Fibroblast of villous mesenchyme (primary cell): ENCODE results near the gene SDF2. TPM values are rescaled to one million over a fixed set of nuclear protein-coding genes. Genes with fewer than 3 reads are reported as not detected.
A peak's percentile ranks its signal among the peaks of the same experiment; 100 is the strongest.

Source experiments
- DNase-seq: peaks from one replicate; pipeline ENCODE4 v3.0.0-alpha.2; 2010; ENCODE audit warnings: low read depth
- H3K4me3 ChIP-seq: 2 replicates; pipeline ENCODE4 v1.5.1; 2011; ENCODE audit warnings: low read depth, mild to moderate bottlenecking, low read length
- CTCF ChIP-seq: IDR thresholded peaks from 2 replicates; pipeline ENCODE4 v1.5.1; 2012; ENCODE audit warnings: low read depth, mild to moderate bottlenecking, low read length; ENCODE audit not compliant: insufficient read depth
- total RNA-seq: library from RNA; depleted of rRNA; stranded (reverse); fragments of >200 nt; gene quantifications from 2 replicates; pipeline ENCODE4 v1.2.3, GENCODE V29; 2012

The SDF2 gene
- total RNA-seq, 1 donor, result 57.4 TPM

DNA sequence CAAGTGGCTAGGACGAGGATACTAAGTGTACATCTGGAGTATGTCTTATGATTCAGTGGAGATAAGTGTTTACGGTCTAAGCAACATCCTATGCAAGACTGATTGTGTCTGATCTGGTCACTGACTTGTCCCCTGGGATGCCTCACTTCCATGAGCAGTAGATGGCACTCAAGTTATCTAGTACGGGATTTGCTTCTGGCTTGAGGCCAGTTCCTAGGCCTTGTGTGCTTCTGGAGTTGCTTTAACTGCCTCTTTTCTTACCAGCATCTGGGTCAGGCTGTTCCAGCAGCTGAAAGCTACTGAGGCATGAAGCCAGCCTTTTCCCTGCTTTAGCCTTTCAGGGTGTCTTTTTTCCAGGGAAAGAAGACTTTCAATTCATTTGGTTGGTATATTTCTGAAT lies 23.3 kb upstream of the SDF2 start:
- H3K4me3 ChIP-seq, result no peak overlapping the region
- no peak for TF ChIP-seq CTCF
- peak; percentile 72 for DNase-seq

- H3K4me3 ChIP-seq, result no peak overlapping the region
- TF ChIP-seq CTCF, result no peak
- no peak for DNase-seq
Measured at GRCh38 chr17:28682655-28683054, 20.9 kb upstream of the SDF2 start.

GRCh38 chr17:28675980-28676379 lies 14.3 kb upstream of the SDF2 start:
- TF ChIP-seq CTCF, result no peak
- no peak for DNase-seq
- no peak overlapping the region for H3K4me3 ChIP-seq

GRCh38 chr17:28675490-28675889 lies 13.8 kb upstream of the SDF2 start:
- no peak overlapping the region for H3K4me3 ChIP-seq
- no peak for TF ChIP-seq CTCF
- DNase-seq, result no peak

- TF ChIP-seq CTCF, result no peak
- no peak overlapping the region for H3K4me3 ChIP-seq
- DNase-seq, result no peak
Measured at GRCh38 chr17:28669918-28670317, 8.2 kb upstream of the SDF2 start.

DNA sequence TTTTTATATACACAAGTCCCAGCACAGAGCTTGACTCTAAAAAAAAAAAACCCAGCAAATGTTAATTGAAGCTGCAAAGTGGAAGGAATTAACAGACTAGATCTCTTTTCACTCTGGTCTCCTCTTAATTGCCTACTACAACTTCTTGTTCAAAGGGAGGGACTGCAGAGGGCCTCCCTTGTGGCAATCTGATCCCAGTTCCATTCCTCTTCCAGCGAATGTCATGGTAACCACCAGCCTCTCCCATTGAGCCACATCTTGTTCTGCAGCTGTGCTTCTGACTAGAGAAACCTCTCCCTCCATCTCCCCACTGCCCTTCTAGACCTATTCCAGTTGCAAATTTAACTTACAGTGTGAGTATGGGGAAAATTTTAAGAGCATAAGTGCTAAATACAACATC lies 6.2 kb upstream of the SDF2 start:
- no peak for DNase-seq
- no peak for TF ChIP-seq CTCF

DNA sequence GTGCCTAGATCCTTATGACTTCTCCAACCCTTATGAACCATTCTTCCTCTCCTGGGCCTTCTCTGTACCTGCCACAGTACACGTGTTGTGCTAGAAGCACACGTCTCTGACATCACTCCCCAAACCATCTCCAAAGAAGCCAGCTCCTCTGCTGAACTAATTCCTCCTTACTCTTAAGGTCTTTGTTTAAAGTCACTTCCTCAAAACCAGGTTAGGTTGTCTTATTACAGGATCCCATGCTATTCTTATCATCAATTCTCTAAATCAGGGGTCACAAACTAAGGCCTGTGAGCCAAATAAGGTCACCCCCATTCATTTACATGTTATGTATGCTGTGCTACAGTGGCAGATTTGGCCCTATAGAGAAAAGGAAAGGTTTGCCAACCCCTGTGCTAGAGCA lies 4.3 kb upstream of the SDF2 start:
- H3K4me3 ChIP-seq, result no peak overlapping the region
- DNase-seq, result no peak
- TF ChIP-seq CTCF, result no peak

More for the DNA sequence above, 6.2 kb upstream of the SDF2 start:
- no peak overlapping the region for H3K4me3 ChIP-seq
